Measurements from ENCODE around the gene GJA4.
A peak's percentile ranks its signal among the peaks of the same experiment; 100 is the strongest.
"Not testable (repeated sequence)": the region's sequence is repeated elsewhere in the genome, so short reads cannot be mapped to it uniquely, and the experiment has no call there.

The GJA4 gene

GRCh38 chr1:34792424-34792823 is 375 bp upstream of the GJA4 start:
- DNase-seq, result no peak

GRCh38 chr1:34794001-34794789 is 1.4 kb downstream of the GJA4 start:
- DNase-seq, result no peak

GRCh38 chr1:34794790-34795180 is 2.0 kb downstream of the GJA4 start:
- no peak for DNase-seq

- no peak for DNase-seq
These were observed 3.1 kb downstream of the GJA4 start for GRCh38 chr1:34795916-34796315.

- DNase-seq, result no peak
These were observed 4.2 kb downstream of the GJA4 start for GRCh38 chr1:34796990-34797389.

GRCh38 chr1:34800214-34800613 is 7.4 kb downstream of the GJA4 start:
- no peak for DNase-seq

- DNase-seq, result no peak
These were observed 11.0 kb downstream of the GJA4 start for GRCh38 chr1:34803770-34804169.

GRCh38 chr1:34806396-34806795 is 13.6 kb downstream of the GJA4 start:
- no peak for DNase-seq

- no peak for DNase-seq
These were observed 15.4 kb downstream of the GJA4 start for GRCh38 chr1:34808051-34808810.

GRCh38 chr1:34810781-34811180 is 18.0 kb downstream of the GJA4 start:
- not testable (repeated sequence) for DNase-seq

- DNase-seq, result no peak
These were observed 23.5 kb downstream of the GJA4 start for GRCh38 chr1:34816332-34816731.

GRCh38 chr1:34816778-34817177 is 24.0 kb downstream of the GJA4 start:
- no peak for DNase-seq

GRCh38 chr1:34818862-34819261 is 26.1 kb downstream of the GJA4 start:
- not testable (repeated sequence) for DNase-seq

- peak; percentile 13 to 18 for DNase-seq
These were observed 29.4 kb downstream of the GJA4 start for GRCh38 chr1:34822202-34822601.

GRCh38 chr1:34824817-34825454 is 32.1 kb downstream of the GJA4 start:
- DNase-seq, result no peak

GRCh38 chr1:34825455-34826091 is 32.8 kb downstream of the GJA4 start:
- no peak for DNase-seq

GRCh38 chr1:34827341-34827941 is 34.6 kb downstream of the GJA4 start:
- no peak for DNase-seq

GRCh38 chr1:34828611-34829010 is 35.8 kb downstream of the GJA4 start:
- no peak for DNase-seq

GRCh38 chr1:34829250-34829649 is 36.5 kb downstream of the GJA4 start:
- DNase-seq, result peak in 1 of 2 experiments; percentile 4

GRCh38 chr1:34831721-34832246 is 39.0 kb downstream of the GJA4 start:
- no peak for DNase-seq

GRCh38 chr1:34833711-34834110 is 40.9 kb downstream of the GJA4 start:
- peak; percentile 59 to 77 for DNase-seq

- DNase-seq, result no peak
These were observed 46.9 kb downstream of the GJA4 start for GRCh38 chr1:34839526-34840305.

Measured in AML-193 (cell line).